Pericardium fibroblast (primary cell): ENCODE data around the gene MORN5. TPM values are rescaled to one million over a fixed set of nuclear protein-coding genes. Genes with fewer than 3 reads are reported as not detected.

Experiments
- total RNA-seq: library from RNA; depleted of rRNA; stranded (reverse); fragments of >200 nt; gene quantifications from 2 replicates; pipeline ENCODE4 v1.2.3, GENCODE V29; 2015

The MORN5 gene
- total RNA-seq, result not detected in 2 replicates

GRCh38 chr9:122159026-122159924, at the start of gene MORN5, which contains the start of gene NDUFA8:
TSS of gene MORN5 (plus strand) at chr9:122159908. CDS start at chr9:122159973, 65 bp downstream.
TSS of gene NDUFA8 (minus strand) at chr9:122159779. CDS start at chr9:122159677, 102 bp downstream.

GRCh38 chr9:122228568-122229484, 69.1 kb downstream of the MORN5 start, which contains the start of gene LHX6:
TSS of gene LHX6 (minus strand) at chr9:122228957. CDS start at chr9:122228740, 217 bp downstream.

Other genes with a start within 250 kb of the MORN5 start
- gene TTLL11, start 66.6 kb upstream of the MORN5 start, total RNA-seq, result 5.1 and 12.1 TPM in 2 replicates
- gene NDUFA8, start 129 bp upstream of the MORN5 start, total RNA-seq, result 28.7 and 40.1 TPM in 2 replicates
- gene LHX6, start 69.0 kb downstream of the MORN5 start, total RNA-seq, result not detected in 2 replicates
- gene RBM18, start 104.9 kb downstream of the MORN5 start, total RNA-seq, result 9.2 and 10.2 TPM in 2 replicates
- gene MRRF, start 105.0 kb downstream of the MORN5 start, total RNA-seq, result 18.6 and 31.7 TPM in 2 replicates
- gene PTGS1, start 211.1 kb downstream of the MORN5 start, total RNA-seq, result 110 and 302 TPM in 2 replicates